Measurements from ENCODE around the gene AMFR. TPM values are rescaled to one million over a fixed set of nuclear protein-coding genes. Genes with fewer than 3 reads are reported as not detected.

Gene AMFR
- total RNA-seq, 1 experiment from 2014 or later: 31.7 TPM

- TF ChIP-seq, protein P1, sequence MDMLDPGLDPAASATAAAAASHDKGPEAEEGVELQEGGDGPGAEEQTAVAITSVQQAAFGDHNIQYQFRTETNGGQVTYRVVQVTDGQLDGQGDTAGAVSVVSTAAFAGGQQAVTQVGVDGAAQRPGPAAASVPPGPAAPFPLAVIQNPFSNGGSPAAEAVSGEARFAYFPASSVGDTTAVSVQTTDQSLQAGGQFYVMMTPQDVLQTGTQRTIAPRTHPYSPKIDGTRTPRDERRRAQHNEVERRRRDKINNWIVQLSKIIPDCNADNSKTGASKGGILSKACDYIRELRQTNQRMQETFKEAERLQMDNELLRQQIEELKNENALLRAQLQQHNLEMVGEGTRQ (CRISPR knock-in tag; IDR thresholded peaks at IDR 0.05): no peak
- TF ChIP-seq ATF6 (CRISPR knock-in tag; IDR thresholded peaks at IDR 0.05) (no peak), CREB1 (CRISPR knock-in tag; IDR thresholded peaks at IDR 0.05) (no peak), CREM (CRISPR knock-in tag; IDR thresholded peaks at IDR 0.05) (no peak), KAT7 (CRISPR knock-in tag; IDR thresholded peaks at IDR 0.05; ENCODE audit: borderline replicate concordance) (no peak), NR1H2 (CRISPR knock-in tag; IDR thresholded peaks at IDR 0.05) (no peak), FOXK1 (CRISPR knock-in tag; IDR thresholded peaks at IDR 0.05) (no peak), ZMAT4 (CRISPR knock-in tag; IDR thresholded peaks at IDR 0.05) (no peak)
- TF ChIP-seq, protein P2, sequence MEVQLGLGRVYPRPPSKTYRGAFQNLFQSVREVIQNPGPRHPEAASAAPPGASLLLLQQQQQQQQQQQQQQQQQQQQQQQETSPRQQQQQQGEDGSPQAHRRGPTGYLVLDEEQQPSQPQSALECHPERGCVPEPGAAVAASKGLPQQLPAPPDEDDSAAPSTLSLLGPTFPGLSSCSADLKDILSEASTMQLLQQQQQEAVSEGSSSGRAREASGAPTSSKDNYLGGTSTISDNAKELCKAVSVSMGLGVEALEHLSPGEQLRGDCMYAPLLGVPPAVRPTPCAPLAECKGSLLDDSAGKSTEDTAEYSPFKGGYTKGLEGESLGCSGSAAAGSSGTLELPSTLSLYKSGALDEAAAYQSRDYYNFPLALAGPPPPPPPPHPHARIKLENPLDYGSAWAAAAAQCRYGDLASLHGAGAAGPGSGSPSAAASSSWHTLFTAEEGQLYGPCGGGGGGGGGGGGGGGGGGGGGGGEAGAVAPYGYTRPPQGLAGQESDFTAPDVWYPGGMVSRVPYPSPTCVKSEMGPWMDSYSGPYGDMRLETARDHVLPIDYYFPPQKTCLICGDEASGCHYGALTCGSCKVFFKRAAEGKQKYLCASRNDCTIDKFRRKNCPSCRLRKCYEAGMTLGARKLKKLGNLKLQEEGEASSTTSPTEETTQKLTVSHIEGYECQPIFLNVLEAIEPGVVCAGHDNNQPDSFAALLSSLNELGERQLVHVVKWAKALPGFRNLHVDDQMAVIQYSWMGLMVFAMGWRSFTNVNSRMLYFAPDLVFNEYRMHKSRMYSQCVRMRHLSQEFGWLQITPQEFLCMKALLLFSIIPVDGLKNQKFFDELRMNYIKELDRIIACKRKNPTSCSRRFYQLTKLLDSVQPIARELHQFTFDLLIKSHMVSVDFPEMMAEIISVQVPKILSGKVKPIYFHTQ (CRISPR knock-in tag; IDR thresholded peaks at IDR 0.05): no peak
Observed at GRCh38 chr16:56411123-56411522, 14.2 kb downstream of the AMFR start (continued).

GRCh38 chr16:56409195-56409594 lies 16.1 kb downstream of the AMFR start:
- no peak for ATAC-seq
- Mint-ChIP-seq H3K4me1 (peaks cover 5% of the 10 kb centered on the region; the same call in 1 of the 2 replicates), H3K4me3 (no peak overlapping the region), H3K27me3 (ENCODE audit: low read depth) (no peaks in the 10 kb centered on the region), H3K36me3 (peaks cover 36% of the 10 kb centered on the region), H3K27ac (peak overlapping the region; percentile 36), H3K9me3 (0 out of 2 replicates have a peak, but pooled peaks cover 7% of the 10 kb centered on the region)
- ChIA-PET POLR2A (no interaction called here), CTCF (interaction anchor here (1.1 to 1.5 kb wide), 2 partner anchors 42 to 53 kb away, joined by 4 read pairs; partner anchors contain the start of genes NUDT21 and OGFOD1)
- TF ChIP-seq CTCF (IDR thresholded peaks at IDR 0.05): no peak
- TF ChIP-seq, protein P3, sequence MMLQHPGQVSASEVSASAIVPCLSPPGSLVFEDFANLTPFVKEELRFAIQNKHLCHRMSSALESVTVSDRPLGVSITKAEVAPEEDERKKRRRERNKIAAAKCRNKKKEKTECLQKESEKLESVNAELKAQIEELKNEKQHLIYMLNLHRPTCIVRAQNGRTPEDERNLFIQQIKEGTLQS (CRISPR knock-in tag; conservative IDR thresholded peaks at IDR 0.05): no peak
- no peak for DNase-seq (ENCODE audit: low spot score)

DNA sequence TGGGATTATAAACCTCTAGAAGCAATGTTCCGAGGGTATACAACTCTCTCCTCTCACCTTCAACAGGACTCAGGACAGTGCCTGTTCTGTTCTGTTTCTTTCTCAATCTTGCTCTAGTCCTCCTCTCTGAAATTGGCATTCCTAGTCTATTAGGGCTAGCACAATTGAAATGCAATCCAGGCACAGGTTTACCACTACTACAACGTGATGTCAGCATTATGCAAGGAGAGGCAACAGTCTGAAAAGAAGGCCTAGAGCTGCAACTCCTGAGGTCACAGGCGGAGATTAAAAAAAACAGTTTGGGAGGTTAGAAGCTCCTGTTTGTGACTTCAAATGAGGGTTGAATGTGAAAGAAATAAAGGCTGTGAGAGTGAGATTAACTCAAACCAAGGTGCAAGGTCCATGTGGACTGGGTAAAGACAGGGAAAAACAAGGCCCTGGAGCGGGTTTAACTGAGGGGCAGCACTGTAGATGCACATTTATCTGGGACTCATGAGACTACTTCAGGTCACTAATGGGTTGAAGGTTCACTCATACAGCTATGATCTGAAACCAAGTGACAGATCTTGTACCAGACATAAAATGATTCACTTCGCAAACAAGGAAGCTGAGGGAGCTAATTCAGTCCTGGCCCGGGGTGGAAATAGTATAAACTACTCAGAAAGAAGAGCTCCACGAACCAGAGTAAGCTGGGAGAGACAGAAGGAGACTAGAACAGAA lies 16.8 kb downstream of the AMFR start:
- POLR2A ChIA-PET: no interaction called here
- H3K27ac Mint-ChIP-seq: peak overlapping the region; percentile 0; the same call in 1 of the 2 replicates
- CTCF ChIA-PET: interaction anchor here (1.1 to 1.5 kb wide), 2 partner anchors 43 to 52 kb away, joined by 4 read pairs; partner anchors contain the start of genes NUDT21 and OGFOD1
- no peak for ATAC-seq
- no peaks in the 10 kb centered on the region for H3K27me3 Mint-ChIP-seq (ENCODE audit: low read depth)
- H3K36me3 Mint-ChIP-seq: peaks cover 36% of the 10 kb centered on the region
- peaks cover 4% of the 10 kb centered on the region; the same call in 1 of the 2 replicates for H3K4me1 Mint-ChIP-seq
- TF ChIP-seq ZNF138 (CRISPR knock-in tag; conservative IDR thresholded peaks at IDR 0.05) (no peak), MXD4 (CRISPR knock-in tag; IDR thresholded peaks at IDR 0.05; ENCODE audit: borderline replicate concordance) (no peak), ETV6 (CRISPR knock-in tag; IDR thresholded peaks at IDR 0.05) (no peak), ZNF317 (CRISPR knock-in tag; IDR thresholded peaks at IDR 0.05; ENCODE audit: borderline replicate concordance, low read depth) (no peak), RORB (CRISPR knock-in tag; IDR thresholded peaks at IDR 0.05) (no peak), ZNF396 (CRISPR knock-in tag; IDR thresholded peaks at IDR 0.05; ENCODE audit: borderline replicate concordance) (no peak), TCF7 (CRISPR knock-in tag; IDR thresholded peaks at IDR 0.05; ENCODE audit: low read depth) (no peak), HMGXB4 (CRISPR knock-in tag; IDR thresholded peaks at IDR 0.05) (no peak)
- TF ChIP-seq, protein P4, sequence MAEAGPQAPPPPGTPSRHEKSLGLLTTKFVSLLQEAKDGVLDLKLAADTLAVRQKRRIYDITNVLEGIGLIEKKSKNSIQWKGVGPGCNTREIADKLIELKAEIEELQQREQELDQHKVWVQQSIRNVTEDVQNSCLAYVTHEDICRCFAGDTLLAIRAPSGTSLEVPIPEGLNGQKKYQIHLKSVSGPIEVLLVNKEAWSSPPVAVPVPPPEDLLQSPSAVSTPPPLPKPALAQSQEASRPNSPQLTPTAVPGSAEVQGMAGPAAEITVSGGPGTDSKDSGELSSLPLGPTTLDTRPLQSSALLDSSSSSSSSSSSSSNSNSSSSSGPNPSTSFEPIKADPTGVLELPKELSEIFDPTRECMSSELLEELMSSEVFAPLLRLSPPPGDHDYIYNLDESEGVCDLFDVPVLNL (CRISPR knock-in tag; IDR thresholded peaks at IDR 0.05; ENCODE audit: borderline replicate concordance, low read depth): no peak
- H3K9me3 Mint-ChIP-seq: 0 out of 2 replicates have a peak, but pooled peaks cover 7% of the 10 kb centered on the region
- no peak overlapping the region for H3K4me3 Mint-ChIP-seq
- no peak for DNase-seq (ENCODE audit: low spot score)

Data from WTC11 (cell line).